Stimulated activated CD4-positive, alpha-beta T cell treated with anti-CD3 and anti-CD28 coated beads, Interleukin-2, amount 100 ng/mL, for 4 hours (primary cell): ENCODE data around the gene PRKCSH.
"Not testable (repeated sequence)": the region's sequence is repeated elsewhere in the genome, so short reads cannot be mapped to it uniquely, and the experiment has no call there.

Experiments
- DNase-seq: peaks from one replicate; pipeline ENCODE4 v3.0.0-alpha.2; 2020; ENCODE audit warnings: low read depth

PRKCSH gene

DNA sequence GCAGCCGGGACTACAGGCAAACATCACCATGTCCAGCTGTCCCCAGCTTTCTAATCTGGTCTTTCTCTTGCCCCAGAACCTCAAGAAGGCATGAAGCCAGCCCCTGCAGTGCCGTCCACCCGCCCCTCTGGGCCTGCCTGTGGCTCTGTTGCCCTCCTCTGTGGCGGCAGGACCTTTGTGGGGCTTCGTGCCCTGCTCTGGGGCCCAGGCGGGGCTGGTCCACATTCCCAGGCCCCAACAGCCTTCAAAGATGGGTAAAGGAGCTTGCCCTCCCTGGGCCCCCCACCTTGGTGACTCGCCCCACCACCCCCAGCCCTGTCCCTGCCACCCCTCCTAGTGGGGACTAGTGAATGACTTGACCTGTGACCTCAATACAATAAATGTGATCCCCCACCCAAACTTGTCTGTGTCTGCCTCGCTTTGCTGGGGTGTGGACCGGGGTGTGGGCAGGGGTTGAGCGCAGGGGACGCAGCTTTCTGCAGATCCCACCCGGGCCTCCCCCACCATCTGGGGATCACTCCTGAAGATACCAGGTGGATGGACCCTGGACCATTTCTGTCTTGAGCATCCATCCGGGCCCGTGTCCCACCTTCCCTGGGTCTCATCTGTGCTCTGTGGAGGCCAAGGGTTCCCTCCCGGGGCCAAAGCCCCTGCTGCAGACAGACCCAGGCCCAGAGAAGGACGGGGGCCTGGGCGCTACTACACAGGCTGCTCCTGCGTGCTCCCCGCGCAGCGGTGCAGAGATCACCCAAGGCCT is 15.3 kb downstream of the PRKCSH start:
- DNase-seq = no peak

- no peak for DNase-seq
These were observed 16.0 kb downstream of the PRKCSH start for GRCh38 chr19:11451327-11451870.

GRCh38 chr19:11451871-11452619 is 16.6 kb downstream of the PRKCSH start:
- no peak for DNase-seq

DNA sequence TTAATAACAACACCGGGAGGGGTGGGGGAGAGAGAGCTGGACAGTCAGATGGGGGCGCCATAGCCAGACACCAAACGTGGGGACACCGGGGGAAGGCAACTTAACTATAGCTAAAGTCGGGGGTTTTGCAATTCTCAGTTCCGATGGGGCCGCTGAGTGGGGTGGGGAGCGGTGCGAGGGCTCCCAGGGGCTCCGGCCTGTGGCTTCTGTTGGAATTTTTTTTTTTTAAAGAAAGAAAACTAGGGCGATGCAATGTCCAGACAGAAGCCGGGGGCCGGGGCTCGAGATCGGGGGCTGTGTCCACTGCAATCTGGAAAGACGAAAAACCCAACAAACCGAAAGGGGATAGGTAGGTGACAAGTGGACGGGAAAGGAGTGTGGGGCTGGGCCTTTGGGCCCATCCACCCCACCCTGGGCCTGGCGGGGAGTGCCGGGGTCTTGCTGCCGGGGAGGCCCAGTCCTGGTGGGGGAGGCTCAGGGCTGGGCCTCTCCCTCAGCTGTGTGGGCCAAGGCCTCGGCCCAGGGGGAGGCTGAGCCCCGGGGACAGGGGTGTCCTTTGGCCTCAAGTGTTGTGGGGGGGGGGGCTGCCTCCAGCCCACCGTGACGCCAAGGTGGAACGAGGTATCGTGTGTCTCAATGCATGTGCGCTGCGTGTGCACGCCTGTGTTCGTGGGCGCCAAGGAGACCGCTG is 17.3 kb downstream of the PRKCSH start:
- no peak for DNase-seq

- DNase-seq = no peak
These were observed 18.3 kb downstream of the PRKCSH start for GRCh38 chr19:11453468-11454341.

GRCh38 chr19:11455233-11455554 is 19.8 kb downstream of the PRKCSH start:
- DNase-seq = not testable (repeated sequence)

DNA sequence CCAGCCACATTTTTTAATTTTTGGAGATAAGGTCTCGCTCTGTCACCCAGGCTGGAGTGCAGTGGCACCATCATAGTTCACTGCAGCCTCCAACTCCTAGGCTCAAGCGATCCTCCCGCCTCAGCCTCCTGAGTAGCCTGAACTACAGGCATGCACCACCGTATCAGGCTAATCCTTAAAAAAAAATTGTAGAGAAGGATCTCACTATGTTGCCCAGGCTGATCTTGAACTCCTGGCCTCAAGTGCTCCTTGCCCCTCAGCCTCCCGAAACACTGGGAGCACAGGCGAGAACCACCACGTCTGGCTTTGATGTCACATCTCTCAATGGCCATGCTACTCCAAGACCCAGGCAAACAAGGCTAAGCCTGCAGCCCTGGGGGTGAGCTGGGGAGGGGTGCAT is 21.2 kb downstream of the PRKCSH start:
- DNase-seq = no peak

GRCh38 chr19:11457115-11457514 is 21.7 kb downstream of the PRKCSH start:
- no peak for DNase-seq

DNA sequence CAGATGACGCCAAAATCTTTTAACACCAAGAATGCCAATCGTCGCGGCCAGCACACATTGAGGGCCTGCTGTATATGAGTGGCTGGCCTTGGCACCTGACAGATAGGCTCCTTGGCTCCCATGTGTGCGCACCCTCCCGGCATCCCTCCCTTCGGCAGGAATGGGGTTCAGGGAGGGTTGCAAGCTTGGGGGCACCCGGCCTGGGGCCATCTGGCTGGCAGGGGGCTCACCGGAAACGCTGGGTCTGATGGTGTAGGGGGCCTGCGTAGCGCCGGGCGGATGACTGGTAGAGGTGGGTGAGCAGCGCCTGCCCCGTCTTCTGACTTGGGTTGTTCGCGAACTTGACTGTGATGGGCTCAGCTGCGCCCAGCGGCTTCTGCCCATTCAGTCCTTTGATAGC is 22.4 kb downstream of the PRKCSH start:
- DNase-seq = no peak

DNA sequence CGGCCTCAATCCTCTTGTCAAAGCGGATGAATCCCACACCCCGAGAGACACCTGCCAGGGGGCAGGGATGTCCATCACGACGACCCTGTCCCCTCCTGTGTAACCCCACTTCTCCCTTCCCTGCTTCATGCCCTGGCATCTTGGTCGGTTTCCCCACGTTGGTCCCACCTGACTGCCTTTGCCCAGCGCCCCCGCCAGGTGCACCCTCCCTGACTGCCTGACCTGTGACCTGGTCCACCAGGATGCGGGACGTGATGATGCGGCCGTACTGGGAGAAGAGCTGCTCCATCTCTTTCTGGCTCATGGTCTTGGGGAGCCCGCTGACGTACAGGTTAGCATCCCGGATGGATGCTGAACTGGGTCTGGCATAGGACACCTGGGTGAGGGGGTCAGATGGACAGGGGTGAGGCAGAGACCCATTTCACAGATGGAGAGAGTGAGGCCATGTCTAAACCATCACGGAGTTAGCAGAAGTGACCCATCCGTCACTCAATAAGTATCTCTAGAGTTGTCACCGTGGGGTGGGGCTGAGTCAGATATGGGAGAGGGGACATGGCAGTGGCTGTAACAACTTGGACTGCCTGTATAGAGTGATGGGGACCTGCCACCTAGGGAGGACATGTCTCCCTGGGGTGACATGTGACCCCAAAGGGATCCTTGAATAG is 22.9 kb downstream of the PRKCSH start:
- no peak for DNase-seq

DNA sequence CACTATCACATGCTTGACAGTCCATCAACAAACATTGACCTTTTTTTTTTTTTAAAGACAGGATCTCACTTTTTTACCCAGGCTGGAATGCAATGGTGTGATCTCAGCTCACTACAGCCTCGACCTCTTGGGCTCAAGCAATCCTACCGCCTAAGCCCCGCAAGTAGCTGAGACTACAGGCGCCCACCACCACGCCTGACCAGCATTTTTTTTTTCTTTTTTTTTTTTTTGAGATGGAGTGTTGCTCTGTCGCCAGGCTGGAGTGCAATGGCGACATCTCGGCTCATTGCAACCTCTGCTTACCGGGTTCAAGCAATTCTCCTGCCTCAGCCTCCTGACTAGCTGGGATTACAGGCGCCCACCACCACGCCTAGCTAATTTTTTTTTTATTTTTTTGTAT is 23.5 kb downstream of the PRKCSH start:
- not testable (repeated sequence) for DNase-seq

DNA sequence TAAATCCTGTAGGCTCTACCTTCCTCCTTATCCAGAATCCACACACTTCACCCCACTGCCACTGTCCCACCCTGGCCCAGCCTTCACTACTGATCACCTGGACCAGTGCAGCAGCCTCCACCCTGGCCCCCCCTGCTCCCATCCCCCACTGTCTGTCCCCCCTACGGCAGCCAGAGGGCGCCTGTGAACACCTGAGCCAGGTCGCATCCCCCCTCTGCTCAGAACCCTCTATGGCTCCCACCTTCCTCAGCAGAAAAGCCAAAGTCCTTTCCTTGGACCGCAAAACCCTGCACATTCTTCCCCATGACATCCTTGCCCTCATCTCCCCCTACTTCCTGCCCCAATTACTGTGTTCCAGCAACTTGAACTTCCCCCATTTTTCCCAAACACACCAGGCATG is 24.8 kb downstream of the PRKCSH start:
- DNase-seq = no peak

DNA sequence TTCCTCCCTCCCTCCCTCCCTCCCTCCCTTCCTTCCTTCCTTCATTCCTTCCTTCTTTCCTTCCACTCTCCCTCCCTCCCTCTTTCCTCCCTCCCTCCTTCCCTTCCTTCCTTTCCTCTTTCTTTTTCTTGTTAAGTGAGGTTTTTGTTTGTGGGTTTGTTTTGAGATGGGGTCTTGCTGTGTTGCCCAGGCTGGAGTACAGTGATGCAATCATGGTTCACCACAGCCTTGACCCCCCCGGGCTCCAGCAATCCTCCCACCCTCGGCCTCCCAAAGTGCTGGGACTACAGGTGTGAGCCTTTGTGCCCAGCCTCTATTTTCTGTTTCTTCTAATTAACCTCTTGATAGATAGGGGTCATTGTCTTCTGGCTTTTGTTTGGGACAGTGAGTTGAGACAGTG is 26.0 kb downstream of the PRKCSH start:
- DNase-seq = no peak

DNA sequence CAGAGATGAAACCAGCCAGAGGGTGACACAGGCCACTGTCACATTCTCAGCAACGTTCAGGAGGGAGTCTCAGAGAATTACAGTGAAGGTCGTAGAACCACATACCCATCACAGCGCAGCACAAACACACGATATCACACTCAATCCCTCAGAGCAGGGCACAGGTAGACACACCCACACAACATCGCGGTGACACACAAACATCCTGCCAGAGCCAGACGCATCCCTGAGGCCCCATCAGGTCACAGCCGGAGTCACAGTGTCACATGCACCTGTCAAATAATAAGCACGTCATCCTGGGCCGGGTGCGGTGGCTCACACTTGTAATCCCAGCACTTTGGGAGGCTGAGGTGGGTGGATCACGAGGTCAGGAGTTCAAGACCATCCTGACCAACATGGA is 28.0 kb downstream of the PRKCSH start:
- no peak for DNase-seq

DNA sequence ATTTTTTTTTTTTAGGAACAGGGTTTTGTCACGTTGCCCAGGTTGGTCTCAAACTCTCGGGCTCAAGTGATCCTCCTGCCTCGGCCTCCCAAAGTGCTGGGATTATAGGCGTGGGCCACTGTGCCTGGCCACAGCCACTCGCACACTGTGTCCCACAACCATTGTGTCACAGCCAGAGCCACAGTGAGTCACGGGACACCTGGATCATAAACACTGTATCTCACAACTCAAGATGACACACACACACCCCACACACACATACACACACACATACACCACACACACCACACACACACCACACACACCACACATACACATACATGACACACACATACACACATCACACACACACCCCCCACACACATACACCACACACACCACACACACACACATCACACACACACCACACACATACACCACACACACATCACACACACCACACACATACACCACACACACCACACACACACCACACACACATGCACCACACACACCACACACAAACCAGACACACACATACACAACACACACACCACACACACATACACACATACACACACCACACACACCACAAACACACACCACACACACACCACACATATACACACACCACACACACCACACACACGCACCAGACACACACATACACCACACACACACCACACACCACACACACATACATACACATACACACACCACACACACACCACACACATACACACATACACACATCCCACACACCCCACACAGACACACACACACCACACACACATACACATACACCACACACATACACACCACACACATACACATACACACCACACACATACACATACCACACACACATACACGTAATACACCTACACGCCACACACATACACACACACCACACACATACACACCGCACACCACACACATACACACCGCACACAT is 29.2 kb downstream of the PRKCSH start:
- DNase-seq = no peak

- DNase-seq = no peak
These were observed 30.2 kb downstream of the PRKCSH start for GRCh38 chr19:11465600-11465999.

- not testable (repeated sequence) for DNase-seq
These were observed 32.9 kb downstream of the PRKCSH start for GRCh38 chr19:11468266-11468845.

- DNase-seq = no peak
These were observed 38.3 kb downstream of the PRKCSH start for GRCh38 chr19:11473725-11474124.

GRCh38 chr19:11475343-11475742 is 39.9 kb downstream of the PRKCSH start:
- not testable (repeated sequence) for DNase-seq

- no peak for DNase-seq
These were observed 40.4 kb downstream of the PRKCSH start for GRCh38 chr19:11475861-11476260.
